ENCODE data around the gene TEX12.

Gene TEX12

DNA sequence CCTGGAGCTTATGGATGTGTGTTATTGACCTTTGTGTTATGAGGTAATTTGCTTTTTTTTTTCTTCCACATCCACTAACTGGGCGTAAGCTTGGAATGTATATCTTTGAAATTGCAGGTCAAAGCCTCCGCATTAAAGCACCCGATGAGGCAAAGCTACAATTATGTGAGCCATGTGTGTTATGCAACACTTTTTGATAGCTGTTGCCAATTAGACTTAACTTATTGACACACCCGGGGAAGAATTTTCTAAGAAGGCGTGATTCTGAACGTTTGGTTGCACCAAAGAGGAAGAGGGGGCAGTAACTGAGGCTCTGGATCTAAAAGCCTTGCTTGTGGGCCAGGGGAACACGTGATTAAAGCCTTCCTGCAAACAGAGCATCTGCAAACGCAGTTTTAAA, 610 bp upstream of the TEX12 start:
- Histone ChIP-seq H3K4me3 (ENCODE audit: low read length) (no peak overlapping the region), H4K20me1 (ENCODE audit: control insufficient read depth, insufficient read depth, low read depth, low read length) (no peaks in the 10 kb centered on the region), H3K4me2 (ENCODE audit: low read length) (no peak overlapping the region), H3K27me3 (ENCODE audit: control insufficient read depth, low read length) (peaks cover 3% of the 10 kb centered on the region; the same call in 1 of the 2 replicates), H3K79me2 (ENCODE audit: control insufficient read depth, low read length) (no peaks in the 10 kb centered on the region), H3K36me3 (ENCODE audit: control insufficient read depth, low read length) (no peaks in the 10 kb centered on the region), H3K4me1 (ENCODE audit: control insufficient read depth, low read length) (0 out of 2 replicates have a peak, but pooled peaks cover 2% of the 10 kb centered on the region), H3K27ac (ENCODE audit: low read depth, low read length) (no peak overlapping the region), H3F3A (ENCODE audit: control insufficient read depth, insufficient read depth) (no peaks in the 10 kb centered on the region), H3K9me3 (ENCODE audit: control insufficient read depth, insufficient read depth, low read length) (no peaks in the 10 kb centered on the region), H3K9me2 (replicated peaks; ENCODE audit: control insufficient read depth, low read length) (no peaks in the 10 kb centered on the region)
- no peak for TF ChIP-seq EZH2phosphoT487 (IDR thresholded peaks at IDR 0.05; ENCODE audit: borderline replicate concordance, low read length)
- TF ChIP-seq, protein P1, sequence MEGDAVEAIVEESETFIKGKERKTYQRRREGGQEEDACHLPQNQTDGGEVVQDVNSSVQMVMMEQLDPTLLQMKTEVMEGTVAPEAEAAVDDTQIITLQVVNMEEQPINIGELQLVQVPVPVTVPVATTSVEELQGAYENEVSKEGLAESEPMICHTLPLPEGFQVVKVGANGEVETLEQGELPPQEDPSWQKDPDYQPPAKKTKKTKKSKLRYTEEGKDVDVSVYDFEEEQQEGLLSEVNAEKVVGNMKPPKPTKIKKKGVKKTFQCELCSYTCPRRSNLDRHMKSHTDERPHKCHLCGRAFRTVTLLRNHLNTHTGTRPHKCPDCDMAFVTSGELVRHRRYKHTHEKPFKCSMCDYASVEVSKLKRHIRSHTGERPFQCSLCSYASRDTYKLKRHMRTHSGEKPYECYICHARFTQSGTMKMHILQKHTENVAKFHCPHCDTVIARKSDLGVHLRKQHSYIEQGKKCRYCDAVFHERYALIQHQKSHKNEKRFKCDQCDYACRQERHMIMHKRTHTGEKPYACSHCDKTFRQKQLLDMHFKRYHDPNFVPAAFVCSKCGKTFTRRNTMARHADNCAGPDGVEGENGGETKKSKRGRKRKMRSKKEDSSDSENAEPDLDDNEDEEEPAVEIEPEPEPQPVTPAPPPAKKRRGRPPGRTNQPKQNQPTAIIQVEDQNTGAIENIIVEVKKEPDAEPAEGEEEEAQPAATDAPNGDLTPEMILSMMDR (IDR thresholded peaks at IDR 0.05; ENCODE audit: low read depth, low read length, poor library complexity, severe bottlenecking) = no peak

DNA sequence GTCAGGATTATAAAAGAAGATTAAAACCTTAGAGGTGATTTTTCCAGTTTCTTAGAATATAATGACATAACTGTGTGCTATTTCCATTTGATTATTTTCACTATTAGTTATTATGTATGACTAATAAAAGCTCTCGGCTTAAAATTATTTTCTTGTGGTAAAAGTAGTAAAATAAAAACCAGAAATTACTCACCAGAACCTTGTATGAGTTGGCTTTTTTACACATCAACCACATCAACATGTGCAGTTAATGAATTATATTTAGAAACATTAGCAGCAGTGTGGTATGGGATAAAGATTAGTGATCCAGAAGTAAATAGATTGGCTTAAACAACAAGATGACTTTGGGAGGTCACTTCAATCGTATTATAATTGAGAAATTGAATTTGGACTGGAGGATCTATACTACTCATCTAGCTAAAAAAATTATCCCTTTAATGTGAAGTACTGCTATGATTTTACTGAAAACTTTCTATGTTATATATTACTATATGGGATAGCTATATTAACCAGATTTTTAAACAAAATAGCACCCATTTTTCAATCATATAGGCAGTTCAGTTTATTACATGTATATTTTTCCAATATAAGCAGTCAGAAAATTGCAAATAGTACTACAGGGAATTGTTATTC, 5.3 kb downstream of the TEX12 start:
- Histone ChIP-seq H3K4me3 (ENCODE audit: low read length) (no peak overlapping the region), H3K9me3 (ENCODE audit: control insufficient read depth, insufficient read depth, low read length) (no peaks in the 10 kb centered on the region), H3F3A (ENCODE audit: control insufficient read depth, insufficient read depth) (no peaks in the 10 kb centered on the region), H3K9me2 (replicated peaks; ENCODE audit: control insufficient read depth, low read length) (no peaks in the 10 kb centered on the region), H4K20me1 (ENCODE audit: control insufficient read depth, insufficient read depth, low read depth, low read length) (no peaks in the 10 kb centered on the region), H3K4me2 (ENCODE audit: low read length) (no peak overlapping the region), H3K27ac (ENCODE audit: low read depth, low read length) (no peak overlapping the region), H3K79me2 (ENCODE audit: control insufficient read depth, low read length) (no peaks in the 10 kb centered on the region), H3K4me1 (ENCODE audit: control insufficient read depth, low read length) (peaks cover 4% of the 10 kb centered on the region), H3K27me3 (ENCODE audit: control insufficient read depth, low read length) (peaks cover 6% of the 10 kb centered on the region), H3K36me3 (ENCODE audit: control insufficient read depth, low read length) (no peaks in the 10 kb centered on the region)
- TF ChIP-seq, protein P1 (IDR thresholded peaks at IDR 0.05; ENCODE audit: low read depth, low read length, poor library complexity, severe bottlenecking) = no peak
- TF ChIP-seq EZH2phosphoT487 (IDR thresholded peaks at IDR 0.05; ENCODE audit: borderline replicate concordance, low read length) = no peak

DNA sequence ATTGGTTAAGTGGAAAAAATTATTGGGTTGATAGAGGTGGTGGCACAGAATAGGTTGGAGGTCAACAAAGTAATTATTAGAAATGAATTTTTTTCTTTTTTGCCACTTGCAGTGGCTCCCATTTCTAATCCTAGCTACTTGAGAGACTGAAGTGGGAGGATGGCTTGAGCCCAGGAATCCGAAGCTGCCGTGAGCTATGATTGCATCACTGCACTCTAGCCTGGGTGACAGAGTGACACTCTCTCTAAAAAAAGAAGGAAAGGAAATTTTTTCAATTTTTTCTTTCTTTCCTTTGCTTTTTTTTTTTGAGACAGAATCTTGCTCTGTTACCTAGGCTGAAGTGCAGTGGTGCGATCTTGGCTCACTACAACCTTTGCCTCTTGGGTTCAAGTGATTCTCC, 6.0 kb downstream of the TEX12 start:
- H3F3A ChIP-seq (ENCODE audit: control insufficient read depth, insufficient read depth) = no peaks in the 10 kb centered on the region
- H3K36me3 ChIP-seq (ENCODE audit: control insufficient read depth, low read length) = no peaks in the 10 kb centered on the region
- H3K4me1 ChIP-seq (ENCODE audit: control insufficient read depth, low read length) = peaks cover 4% of the 10 kb centered on the region
- TF ChIP-seq, protein P1 (IDR thresholded peaks at IDR 0.05; ENCODE audit: low read depth, low read length, poor library complexity, severe bottlenecking) = no peak
- TF ChIP-seq EZH2phosphoT487 (IDR thresholded peaks at IDR 0.05; ENCODE audit: borderline replicate concordance, low read length) = no peak
- no peaks in the 10 kb centered on the region for H3K79me2 ChIP-seq (ENCODE audit: control insufficient read depth, low read length)
- no peaks in the 10 kb centered on the region for H3K9me2 ChIP-seq (replicated peaks; ENCODE audit: control insufficient read depth, low read length)
- H3K27ac ChIP-seq (ENCODE audit: low read depth, low read length) = no peak overlapping the region
- H3K9me3 ChIP-seq (ENCODE audit: control insufficient read depth, insufficient read depth, low read length) = no peaks in the 10 kb centered on the region
- H4K20me1 ChIP-seq (ENCODE audit: control insufficient read depth, insufficient read depth, low read depth, low read length) = no peaks in the 10 kb centered on the region
- no peak overlapping the region for H3K4me2 ChIP-seq (ENCODE audit: low read length)
- peaks cover 6% of the 10 kb centered on the region for H3K27me3 ChIP-seq (ENCODE audit: control insufficient read depth, low read length)
- no peak overlapping the region for H3K4me3 ChIP-seq (ENCODE audit: low read length)

All from DOHH2 (cell line).